ENCODE results near the gene SLC2A6. TPM values are rescaled to one million over a fixed set of nuclear protein-coding genes. Genes with fewer than 3 reads are reported as not detected.

Gene SLC2A6, protein sequence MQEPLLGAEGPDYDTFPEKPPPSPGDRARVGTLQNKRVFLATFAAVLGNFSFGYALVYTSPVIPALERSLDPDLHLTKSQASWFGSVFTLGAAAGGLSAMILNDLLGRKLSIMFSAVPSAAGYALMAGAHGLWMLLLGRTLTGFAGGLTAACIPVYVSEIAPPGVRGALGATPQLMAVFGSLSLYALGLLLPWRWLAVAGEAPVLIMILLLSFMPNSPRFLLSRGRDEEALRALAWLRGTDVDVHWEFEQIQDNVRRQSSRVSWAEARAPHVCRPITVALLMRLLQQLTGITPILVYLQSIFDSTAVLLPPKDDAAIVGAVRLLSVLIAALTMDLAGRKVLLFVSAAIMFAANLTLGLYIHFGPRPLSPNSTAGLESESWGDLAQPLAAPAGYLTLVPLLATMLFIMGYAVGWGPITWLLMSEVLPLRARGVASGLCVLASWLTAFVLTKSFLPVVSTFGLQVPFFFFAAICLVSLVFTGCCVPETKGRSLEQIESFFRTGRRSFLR
- 1 to 10 TPM in 3 of 4 donors, under 1 TPM in 1; 0.89 to 2.5 (median 1.5) TPM for polyA plus RNA-seq
- long read RNA-seq, donor 1, partial matches to known transcripts = 0 of 1 reads
- long read RNA-seq, donor 1, other reads (novel, unspliced or antisense) = 0 of 1 reads
- long read RNA-seq, donor 2 = 0 reads
- long read RNA-seq, donor 3 = 0 reads
- long read RNA-seq, donor 4 = 0 reads
- long read RNA-seq, donor 5 = 0 reads
- long read RNA-seq, donor 6, partial matches to known transcripts = 0 of 3 reads
- long read RNA-seq, donor 6, other reads (novel, unspliced or antisense) = 0 of 3 reads
- long read RNA-seq, donor 7 = 0 reads
- long read RNA-seq, donor 8 = 0 reads
- long read RNA-seq, donor 9 = 0 reads
- long read RNA-seq, donor 10, partial matches to known transcripts = 0 of 2 reads
- long read RNA-seq, donor 10, other reads (novel, unspliced or antisense) = 0 of 2 reads

DNA sequence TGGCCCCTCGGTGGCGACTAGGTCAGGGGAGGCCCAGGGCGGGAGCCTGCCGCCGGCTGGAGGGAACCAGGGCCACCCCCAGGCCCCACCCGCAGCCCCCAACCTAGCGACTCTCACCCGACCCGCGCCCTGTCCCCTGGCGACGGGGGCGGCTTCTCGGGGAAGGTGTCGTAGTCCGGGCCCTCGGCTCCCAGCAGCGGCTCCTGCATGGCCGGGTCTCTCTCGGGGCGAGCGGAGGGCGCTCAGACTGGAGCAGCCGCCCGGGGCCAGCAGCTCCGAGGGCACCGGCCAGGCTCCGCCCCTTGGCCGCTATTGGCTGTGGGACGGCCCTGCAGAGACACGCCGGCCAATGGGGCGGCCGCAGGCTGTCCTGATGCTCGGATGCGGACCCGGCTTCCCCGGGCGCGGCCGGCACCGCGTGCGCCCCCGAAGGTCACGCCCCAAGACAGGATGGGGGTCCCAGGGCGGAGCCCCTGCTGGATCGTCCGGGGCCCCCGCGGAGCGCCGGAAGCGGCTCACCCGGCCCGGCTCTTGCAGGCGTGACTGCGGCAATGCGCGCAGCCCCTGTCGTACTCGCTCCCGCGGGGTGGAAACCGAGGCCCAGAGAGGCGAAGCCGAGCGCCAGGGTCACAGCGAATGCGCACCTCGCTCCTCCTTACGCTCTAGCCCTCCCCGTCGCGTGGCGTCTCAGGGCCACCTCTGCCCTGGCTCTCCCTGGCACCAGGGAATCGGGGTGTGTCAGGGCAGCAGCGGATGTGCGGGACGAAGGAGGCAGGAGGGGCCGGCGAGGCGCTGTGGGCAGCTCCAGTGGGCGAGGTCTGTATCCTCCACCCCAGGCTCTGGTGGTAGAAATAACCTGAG, at the start of gene SLC2A6:
SLC2A6 (minus strand) TSS at position 249 of the 861 bp plus-strand sequence; CDS start at position 209, 40 bp downstream.
- H3K27me3 ChIP-seq (ENCODE audit: control insufficient read depth in 3 of 3, insufficient read depth in 3 of 3, low read length in 3 of 3) = peaks cover 0 to 31% (median 0%) of the 10 kb centered on the region in 3 donors
- DNase-seq = peak; percentile 76 to 84
- H3K36me3 ChIP-seq (ENCODE audit: control insufficient read depth in 3 of 3, insufficient read depth in 2 of 3, low read depth in 1 of 3, low read length in 3 of 3) = no peaks in the 10 kb centered on the region
- H3K27ac ChIP-seq (ENCODE audit: low read depth in 1 of 3, low read length in 2 of 3) = peak within 1 kb of the TSS in 1 of 3 donors; percentile 39
- peak within 1 kb of the TSS; percentile 22 to 56 (median 25) for H3K4me3 ChIP-seq (ENCODE audit: low read depth in 1 of 3, low read length in 3 of 3)
- no peaks in the 10 kb centered on the region for H3K9me3 ChIP-seq (ENCODE audit: control insufficient read depth in 2 of 2, insufficient read depth in 1 of 2, low read depth in 1 of 2, low read length in 1 of 2)
- H3K4me1 ChIP-seq (ENCODE audit: control insufficient read depth in 3 of 3, insufficient read depth in 2 of 3, low read depth in 1 of 3, low read length in 2 of 3) = peaks cover 0 to 8% (median 0%) of the 10 kb centered on the region in 3 donors
- WGBS, 3 donors = 0 to 1% (median 1%) methylated on average over 74 to 84 of the region's 84 CpGs
- no peak for FAIRE-seq

DNA sequence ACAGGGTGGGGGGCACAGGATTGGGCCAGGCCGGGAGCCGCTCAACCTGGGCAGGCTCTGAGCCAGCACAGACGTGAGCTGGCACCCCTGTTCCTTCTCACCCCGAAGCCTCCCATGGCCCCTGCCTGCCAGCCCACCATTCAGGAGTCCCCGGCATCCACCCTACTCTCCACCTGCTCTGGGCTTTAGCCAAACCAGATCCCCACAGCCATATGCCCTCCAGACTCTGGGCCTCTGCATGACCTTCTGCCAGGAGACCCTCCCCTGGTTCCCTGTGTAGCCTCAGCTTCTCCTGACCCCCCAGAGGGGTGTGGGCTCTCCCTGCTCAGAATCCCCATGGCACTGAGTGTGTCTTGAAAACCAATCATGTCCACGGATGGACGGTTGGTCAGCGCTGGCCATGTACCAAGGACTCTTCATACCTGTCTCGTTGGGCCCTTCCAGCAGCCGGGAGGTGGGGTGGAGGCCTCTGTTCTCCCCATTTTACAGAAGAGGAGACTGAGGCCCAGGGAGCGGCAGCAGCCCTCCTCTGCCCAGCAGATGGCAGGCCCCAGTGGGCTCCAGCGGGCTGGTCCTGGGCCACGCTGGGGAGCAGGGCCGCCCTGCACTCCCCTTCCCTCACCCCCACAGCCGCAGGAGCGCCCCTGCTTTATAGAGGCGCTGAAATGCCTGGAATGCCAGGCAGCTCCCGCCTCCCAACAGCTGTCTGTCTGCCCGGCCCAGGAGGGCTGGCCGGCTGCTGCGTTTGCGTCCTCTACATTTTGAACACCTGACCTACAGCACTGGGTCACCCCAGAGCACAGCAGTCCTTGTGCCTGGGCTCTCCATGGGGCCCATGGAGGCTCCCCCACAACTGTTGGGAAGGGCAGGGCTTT, 49.3 kb upstream of the SLC2A6 start:
- H3K27me3 ChIP-seq (ENCODE audit: control insufficient read depth in 3 of 3, insufficient read depth in 3 of 3, low read length in 3 of 3) = peaks cover 0 to 16% (median 0%) of the 10 kb centered on the region in 3 donors
- H3K36me3 ChIP-seq (ENCODE audit: control insufficient read depth in 3 of 3, insufficient read depth in 2 of 3, low read depth in 1 of 3, low read length in 3 of 3) = no peaks in the 10 kb centered on the region
- DNase-seq (no peak), FAIRE-seq (no peak)
- H3K9me3 ChIP-seq (ENCODE audit: control insufficient read depth in 2 of 2, insufficient read depth in 1 of 2, low read depth in 1 of 2, low read length in 1 of 2) = no peaks in the 10 kb centered on the region
- no peak overlapping the region for H3K27ac ChIP-seq (ENCODE audit: low read depth in 1 of 3, low read length in 2 of 3)
- WGBS, 3 donors = 57 to 72% (median 61%) methylated on average over 21 to 22 of the region's 22 CpGs
- no peak overlapping the region for H3K4me3 ChIP-seq (ENCODE audit: low read depth in 1 of 3, low read length in 3 of 3)
- H3K4me1 ChIP-seq (ENCODE audit: control insufficient read depth in 3 of 3, insufficient read depth in 2 of 3, low read depth in 1 of 3, low read length in 2 of 3) = peaks cover 0 to 18% (median 4%) of the 10 kb centered on the region in 3 donors

GRCh38 chr9:133527444-133527920, 48.6 kb upstream of the SLC2A6 start:
- Histone ChIP-seq H3K27me3 (ENCODE audit: control insufficient read depth in 3 of 3, insufficient read depth in 3 of 3, low read length in 3 of 3) (peaks cover 0 to 14% (median 0%) of the 10 kb centered on the region in 3 donors), H3K9me3 (ENCODE audit: control insufficient read depth in 2 of 2, insufficient read depth in 1 of 2, low read depth in 1 of 2, low read length in 1 of 2) (no peaks in the 10 kb centered on the region), H3K4me1 (ENCODE audit: control insufficient read depth in 3 of 3, insufficient read depth in 2 of 3, low read depth in 1 of 3, low read length in 2 of 3) (peaks cover 0 to 18% (median 4%) of the 10 kb centered on the region in 3 donors), H3K4me3 (ENCODE audit: low read depth in 1 of 3, low read length in 3 of 3) (no peak overlapping the region), H3K27ac (ENCODE audit: low read depth in 1 of 3, low read length in 2 of 3) (no peak overlapping the region), H3K36me3 (ENCODE audit: control insufficient read depth in 3 of 3, insufficient read depth in 2 of 3, low read depth in 1 of 3, low read length in 3 of 3) (no peaks in the 10 kb centered on the region)
- DNase-seq (peak in 1 of 2 donors; percentile 35), FAIRE-seq (no peak)
- WGBS, 3 donors = 58 to 80% (median 77%) methylated on average over 18 of the region's 18 CpGs

GRCh38 chr9:133526721-133527321, 47.9 kb upstream of the SLC2A6 start:
- no peak for FAIRE-seq
- peaks cover 0 to 18% (median 4%) of the 10 kb centered on the region in 3 donors for H3K4me1 ChIP-seq (ENCODE audit: control insufficient read depth in 3 of 3, insufficient read depth in 2 of 3, low read depth in 1 of 3, low read length in 2 of 3)
- H3K4me3 ChIP-seq (ENCODE audit: low read depth in 1 of 3, low read length in 3 of 3) = no peak overlapping the region
- DNase-seq = no peak
- WGBS, 3 donors = 43 to 52% (median 44%) methylated on average over 21 of the region's 21 CpGs
- no peak overlapping the region for H3K27ac ChIP-seq (ENCODE audit: low read depth in 1 of 3, low read length in 2 of 3)
- peaks cover 0 to 14% (median 0%) of the 10 kb centered on the region in 3 donors for H3K27me3 ChIP-seq (ENCODE audit: control insufficient read depth in 3 of 3, insufficient read depth in 3 of 3, low read length in 3 of 3)
- H3K9me3 ChIP-seq (ENCODE audit: control insufficient read depth in 2 of 2, insufficient read depth in 1 of 2, low read depth in 1 of 2, low read length in 1 of 2) = no peaks in the 10 kb centered on the region
- H3K36me3 ChIP-seq (ENCODE audit: control insufficient read depth in 3 of 3, insufficient read depth in 2 of 3, low read depth in 1 of 3, low read length in 3 of 3) = no peaks in the 10 kb centered on the region

- H3K27me3 ChIP-seq (ENCODE audit: control insufficient read depth in 3 of 3, insufficient read depth in 3 of 3, low read length in 3 of 3) = peaks cover 0 to 14% (median 0%) of the 10 kb centered on the region in 3 donors
- WGBS, 3 donors = 68 to 74% (median 71%) methylated on average over 8 of the region's 8 CpGs
- FAIRE-seq (no peak), DNase-seq (no peak)
- no peak overlapping the region for H3K27ac ChIP-seq (ENCODE audit: low read depth in 1 of 3, low read length in 2 of 3)
- H3K9me3 ChIP-seq (ENCODE audit: control insufficient read depth in 2 of 2, insufficient read depth in 1 of 2, low read depth in 1 of 2, low read length in 1 of 2) = no peaks in the 10 kb centered on the region
- H3K4me3 ChIP-seq (ENCODE audit: low read depth in 1 of 3, low read length in 3 of 3) = no peak overlapping the region
- H3K36me3 ChIP-seq (ENCODE audit: control insufficient read depth in 3 of 3, insufficient read depth in 2 of 3, low read depth in 1 of 3, low read length in 3 of 3) = no peaks in the 10 kb centered on the region
- H3K4me1 ChIP-seq (ENCODE audit: control insufficient read depth in 3 of 3, insufficient read depth in 2 of 3, low read depth in 1 of 3, low read length in 2 of 3) = peaks cover 0 to 18% (median 4%) of the 10 kb centered on the region in 3 donors
Measured at GRCh38 chr9:133525677-133526076, 46.8 kb upstream of the SLC2A6 start.

DNA sequence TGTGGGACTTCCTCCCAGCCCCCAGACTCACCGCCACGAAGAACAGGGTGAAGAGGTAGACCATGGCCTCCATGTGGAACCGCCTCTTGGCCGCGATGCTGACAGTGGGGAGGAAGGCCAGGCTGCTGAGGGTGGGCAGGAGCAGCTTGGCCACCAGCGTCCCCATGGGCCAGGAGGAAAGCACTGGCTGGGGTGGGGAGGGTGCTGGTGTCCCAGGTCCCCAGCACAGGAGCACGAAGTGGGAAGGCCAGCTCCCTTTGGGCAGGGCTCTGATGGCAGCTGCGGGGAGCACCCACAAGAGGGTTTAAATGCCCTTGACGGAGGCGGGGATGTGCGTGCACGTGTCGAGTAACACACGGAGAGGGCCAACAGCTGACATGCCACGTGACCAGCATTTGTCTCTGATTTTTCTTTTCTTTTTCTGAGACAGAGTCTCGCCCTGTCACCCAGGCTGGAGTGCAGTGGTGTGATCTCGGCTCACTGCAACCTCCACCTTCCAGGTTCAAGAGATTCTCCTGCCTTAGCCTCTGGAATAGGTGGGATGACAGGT, 45.9 kb upstream of the SLC2A6 start, which contains the start of gene MYMK:
MYMK (minus strand) TSS at position 281 of the 550 bp plus-strand sequence; CDS start at position 166, 115 bp downstream.
- H3K4me3 ChIP-seq (ENCODE audit: low read depth in 1 of 3, low read length in 3 of 3) = no peak within 1 kb of the TSS
- FAIRE-seq (no peak), DNase-seq (no peak)
- WGBS, 3 donors = 85 to 92% (median 90%) methylated on average over 15 to 17 of the region's 17 CpGs
- no peaks in the 10 kb centered on the region for H3K9me3 ChIP-seq (ENCODE audit: control insufficient read depth in 2 of 2, insufficient read depth in 1 of 2, low read depth in 1 of 2, low read length in 1 of 2)
- peaks cover 0 to 18% (median 4%) of the 10 kb centered on the region in 3 donors for H3K4me1 ChIP-seq (ENCODE audit: control insufficient read depth in 3 of 3, insufficient read depth in 2 of 3, low read depth in 1 of 3, low read length in 2 of 3)
- no peaks in the 10 kb centered on the region for H3K36me3 ChIP-seq (ENCODE audit: control insufficient read depth in 3 of 3, insufficient read depth in 2 of 3, low read depth in 1 of 3, low read length in 3 of 3)
- no peak within 1 kb of the TSS for H3K27ac ChIP-seq (ENCODE audit: low read depth in 1 of 3, low read length in 2 of 3)
- peaks cover 0 to 14% (median 0%) of the 10 kb centered on the region in 3 donors for H3K27me3 ChIP-seq (ENCODE audit: control insufficient read depth in 3 of 3, insufficient read depth in 3 of 3, low read length in 3 of 3)

Measured in small intestine (tissue), 16 donors.